ENCODE data around the gene MAP2K2.
A peak's percentile ranks its signal among the peaks of the same experiment; 100 is the strongest.

- TF ChIP-seq CTCF (IDR thresholded peaks at IDR 0.05 in 8 of 11, conservative IDR thresholded peaks at IDR 0.05 in 3 of 11) (no peak), POLR2A (IDR thresholded peaks at IDR 0.05) (no peak), POLR2AphosphoS5 (IDR thresholded peaks at IDR 0.05) (peak; percentile 67 to 80 (median 69))
Measured at GRCh38 chr19:4097501-4097900, 26.4 kb downstream of the MAP2K2 start.
